Stimulated activated CD4-positive, alpha-beta T cell treated with anti-CD3 and anti-CD28 coated beads, Interleukin-1b, Interleukin-23, amount 100 ng/mL, for 24 hours (primary cell): Measurements from ENCODE around the gene ZNF214.
"Not testable (repeated sequence)": the region's sequence is repeated elsewhere in the genome, so short reads cannot be mapped to it uniquely, and the experiment has no call there.

Source experiments
- DNase-seq, 4 experiments: peaks; one replicate each; pipeline ENCODE4 v3.0.0-alpha.2; 2020; ENCODE audit warnings: low read depth in 4 of 4, low spot score in 1 of 4

Gene ZNF214

DNA sequence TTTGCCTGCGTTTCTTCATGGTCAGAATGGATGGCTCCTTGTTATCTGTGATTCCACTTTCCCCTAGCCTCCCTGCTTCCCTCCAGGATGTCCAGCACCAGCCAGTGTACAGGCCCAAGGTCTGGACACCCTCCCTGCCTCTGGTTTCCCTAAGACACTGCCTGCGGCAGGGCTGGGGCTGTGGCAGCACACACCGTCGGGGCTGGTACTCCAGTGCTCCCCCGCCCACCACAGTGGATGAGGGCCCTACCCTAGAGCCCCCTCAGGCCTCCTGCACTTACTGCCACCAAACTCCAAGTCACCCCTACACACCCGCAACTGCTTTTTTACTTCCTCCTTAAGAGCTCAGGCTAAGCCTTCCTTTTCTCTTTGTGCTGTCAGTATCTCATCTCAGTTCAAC, 28.9 kb downstream of the ZNF214 start:
- DNase-seq: no peak

DNA sequence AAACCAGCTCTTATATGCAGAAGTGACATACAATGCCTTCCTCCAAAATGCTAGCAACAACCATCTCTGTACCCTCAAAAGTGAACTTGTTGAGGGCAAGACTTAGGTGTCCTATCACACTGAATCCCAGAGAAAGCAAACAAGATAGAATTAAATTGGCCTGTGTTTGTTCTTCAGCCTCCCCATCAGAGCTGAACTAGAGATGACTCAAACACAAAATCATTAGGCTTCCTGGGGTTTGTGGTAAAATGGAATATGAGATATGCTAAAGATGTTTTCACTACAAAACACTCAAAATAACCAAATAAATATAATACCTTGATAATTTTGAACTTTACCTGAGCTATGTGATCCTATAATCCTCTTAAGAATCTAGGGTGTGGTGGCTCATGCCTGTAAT, 31.6 kb downstream of the ZNF214 start:
- no peak for DNase-seq

- no peak for DNase-seq
Observed at GRCh38 chr11:6986487-6986886, 33.7 kb downstream of the ZNF214 start.

GRCh38 chr11:6979365-6979764, 40.8 kb downstream of the ZNF214 start:
- no peak for DNase-seq

DNA sequence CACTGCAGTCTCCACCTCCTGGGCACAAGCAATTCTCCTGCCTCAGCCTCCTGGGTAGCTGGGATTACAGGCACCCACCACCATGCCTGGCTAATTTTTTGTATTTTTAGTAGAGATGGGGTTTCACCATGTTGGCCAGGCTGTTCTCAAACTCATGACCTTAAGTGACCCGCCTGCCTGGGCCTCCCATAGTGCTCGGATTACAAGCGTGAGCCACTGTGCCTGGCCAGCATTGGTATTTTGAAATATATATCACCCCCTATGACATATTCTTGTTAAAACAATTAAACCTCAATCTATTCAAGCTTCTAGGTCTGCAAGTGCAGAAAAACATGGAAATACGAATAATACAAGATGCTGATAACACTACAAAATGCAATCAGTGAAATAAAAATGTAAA, 50.3 kb downstream of the ZNF214 start:
- DNase-seq: not testable (repeated sequence)

- no peak for DNase-seq
Observed at GRCh38 chr11:6968816-6969215, 51.3 kb downstream of the ZNF214 start.

GRCh38 chr11:6962673-6963072, 57.5 kb downstream of the ZNF214 start:
- DNase-seq: no peak

- DNase-seq: no peak
Observed at GRCh38 chr11:6962141-6962540, 58.0 kb downstream of the ZNF214 start.

DNA sequence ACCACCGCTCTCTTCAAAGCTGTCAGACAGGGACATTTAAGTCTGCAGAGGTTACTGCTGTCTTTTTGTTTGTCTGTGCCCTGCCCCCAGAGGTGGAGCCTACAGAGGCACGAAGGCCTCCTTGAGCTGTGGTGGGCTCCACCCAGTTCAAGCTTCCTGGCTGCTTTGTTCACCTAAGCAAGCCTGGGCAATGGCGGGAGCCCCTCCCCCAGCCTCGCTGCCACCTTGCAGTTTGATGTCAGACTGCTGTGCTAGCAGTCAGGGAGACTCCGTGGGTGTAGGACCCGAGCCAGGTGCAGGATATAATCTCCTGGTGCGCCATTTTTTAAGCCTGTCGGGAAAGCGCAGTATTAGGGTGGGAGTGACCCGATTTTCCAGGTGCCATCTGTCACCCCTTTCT, 65.9 kb downstream of the ZNF214 start:
- not testable (repeated sequence) for DNase-seq
